ENCODE results near the gene ADGRA3.
A peak's percentile ranks its signal among the peaks of the same experiment; 100 is the strongest.

ADGRA3 gene, protein sequence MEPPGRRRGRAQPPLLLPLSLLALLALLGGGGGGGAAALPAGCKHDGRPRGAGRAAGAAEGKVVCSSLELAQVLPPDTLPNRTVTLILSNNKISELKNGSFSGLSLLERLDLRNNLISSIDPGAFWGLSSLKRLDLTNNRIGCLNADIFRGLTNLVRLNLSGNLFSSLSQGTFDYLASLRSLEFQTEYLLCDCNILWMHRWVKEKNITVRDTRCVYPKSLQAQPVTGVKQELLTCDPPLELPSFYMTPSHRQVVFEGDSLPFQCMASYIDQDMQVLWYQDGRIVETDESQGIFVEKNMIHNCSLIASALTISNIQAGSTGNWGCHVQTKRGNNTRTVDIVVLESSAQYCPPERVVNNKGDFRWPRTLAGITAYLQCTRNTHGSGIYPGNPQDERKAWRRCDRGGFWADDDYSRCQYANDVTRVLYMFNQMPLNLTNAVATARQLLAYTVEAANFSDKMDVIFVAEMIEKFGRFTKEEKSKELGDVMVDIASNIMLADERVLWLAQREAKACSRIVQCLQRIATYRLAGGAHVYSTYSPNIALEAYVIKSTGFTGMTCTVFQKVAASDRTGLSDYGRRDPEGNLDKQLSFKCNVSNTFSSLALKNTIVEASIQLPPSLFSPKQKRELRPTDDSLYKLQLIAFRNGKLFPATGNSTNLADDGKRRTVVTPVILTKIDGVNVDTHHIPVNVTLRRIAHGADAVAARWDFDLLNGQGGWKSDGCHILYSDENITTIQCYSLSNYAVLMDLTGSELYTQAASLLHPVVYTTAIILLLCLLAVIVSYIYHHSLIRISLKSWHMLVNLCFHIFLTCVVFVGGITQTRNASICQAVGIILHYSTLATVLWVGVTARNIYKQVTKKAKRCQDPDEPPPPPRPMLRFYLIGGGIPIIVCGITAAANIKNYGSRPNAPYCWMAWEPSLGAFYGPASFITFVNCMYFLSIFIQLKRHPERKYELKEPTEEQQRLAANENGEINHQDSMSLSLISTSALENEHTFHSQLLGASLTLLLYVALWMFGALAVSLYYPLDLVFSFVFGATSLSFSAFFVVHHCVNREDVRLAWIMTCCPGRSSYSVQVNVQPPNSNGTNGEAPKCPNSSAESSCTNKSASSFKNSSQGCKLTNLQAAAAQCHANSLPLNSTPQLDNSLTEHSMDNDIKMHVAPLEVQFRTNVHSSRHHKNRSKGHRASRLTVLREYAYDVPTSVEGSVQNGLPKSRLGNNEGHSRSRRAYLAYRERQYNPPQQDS (N-terminal part only)

DNA sequence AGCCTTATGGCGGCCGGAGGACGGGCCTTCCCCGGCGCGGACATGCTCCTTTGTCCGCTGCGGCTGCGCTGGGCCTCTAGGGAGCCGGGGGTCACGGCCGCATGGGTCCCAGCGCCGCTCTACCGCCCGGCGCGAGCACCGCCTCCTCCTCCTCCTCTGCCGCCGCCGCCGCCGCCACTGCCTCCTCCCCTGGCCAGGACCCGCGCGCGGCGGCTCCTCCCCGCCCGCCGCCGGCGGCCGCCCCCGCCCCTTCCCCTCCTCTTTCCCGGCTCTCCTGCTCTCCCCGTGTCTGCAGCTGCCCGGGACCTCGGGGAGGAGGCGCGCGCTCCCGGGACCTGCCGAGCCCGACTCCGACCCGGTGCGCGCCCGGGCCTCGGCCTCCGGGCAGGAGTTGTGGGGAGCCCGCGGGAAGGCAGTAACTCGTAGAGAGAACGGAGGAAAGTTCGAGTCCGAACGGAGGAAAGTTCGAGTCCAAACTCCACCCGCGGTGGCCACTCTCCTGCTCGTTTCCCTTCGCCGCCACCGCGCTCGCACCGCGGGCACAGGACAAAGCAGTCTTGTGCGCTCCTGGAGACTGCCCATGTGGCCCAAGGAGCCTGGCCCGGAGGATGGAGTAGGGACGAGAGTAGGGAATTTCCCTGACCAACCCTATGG is at the start of gene ADGRA3:
ADGRA3 (minus strand) TSS at position 179 of the 654 bp plus-strand sequence. CDS start 282 bp downstream, outside the sequence.
- Mint-ChIP-seq H3K4me3 (peak within 1 kb of the TSS; percentile 77), H3K36me3 (peaks cover 2% of the 10 kb centered on the region), H3K4me1 (peaks cover 5% of the 10 kb centered on the region), H3K27me3 (peaks cover 9% of the 10 kb centered on the region), H3K9me3 (no peaks in the 10 kb centered on the region), H3K27ac (no peak within 1 kb of the TSS)
- DNase-seq (ENCODE audit: low spot score in 2 of 2): no peak
- no peak for ATAC-seq (ENCODE audit: low read depth)

GRCh38 chr4:22556495-22556894 is 40.6 kb upstream of the ADGRA3 start:
- DNase-seq (ENCODE audit: low spot score in 2 of 2) (no peak), ATAC-seq (ENCODE audit: low read depth) (no peak)
- H3K27ac Mint-ChIP-seq: no peak overlapping the region
- no peaks in the 10 kb centered on the region for H3K27me3 Mint-ChIP-seq
- peaks cover 8% of the 10 kb centered on the region for H3K9me3 Mint-ChIP-seq
- H3K36me3 Mint-ChIP-seq: no peaks in the 10 kb centered on the region
- no peaks in the 10 kb centered on the region for H3K4me1 Mint-ChIP-seq
- H3K4me3 Mint-ChIP-seq: no peak overlapping the region

GRCh38 chr4:22554670-22555069 is 38.8 kb upstream of the ADGRA3 start:
- Mint-ChIP-seq H3K27ac (no peak overlapping the region), H3K4me3 (no peak overlapping the region), H3K9me3 (peaks cover 6% of the 10 kb centered on the region), H3K27me3 (no peaks in the 10 kb centered on the region), H3K4me1 (no peaks in the 10 kb centered on the region), H3K36me3 (no peaks in the 10 kb centered on the region)
- no peak for ATAC-seq (ENCODE audit: low read depth)
- DNase-seq (ENCODE audit: low spot score in 2 of 2): no peak

GRCh38 chr4:22553560-22553959 is 37.7 kb upstream of the ADGRA3 start:
- H3K36me3 Mint-ChIP-seq: no peaks in the 10 kb centered on the region
- ATAC-seq (ENCODE audit: low read depth): no peak
- H3K27me3 Mint-ChIP-seq: no peaks in the 10 kb centered on the region

DNA sequence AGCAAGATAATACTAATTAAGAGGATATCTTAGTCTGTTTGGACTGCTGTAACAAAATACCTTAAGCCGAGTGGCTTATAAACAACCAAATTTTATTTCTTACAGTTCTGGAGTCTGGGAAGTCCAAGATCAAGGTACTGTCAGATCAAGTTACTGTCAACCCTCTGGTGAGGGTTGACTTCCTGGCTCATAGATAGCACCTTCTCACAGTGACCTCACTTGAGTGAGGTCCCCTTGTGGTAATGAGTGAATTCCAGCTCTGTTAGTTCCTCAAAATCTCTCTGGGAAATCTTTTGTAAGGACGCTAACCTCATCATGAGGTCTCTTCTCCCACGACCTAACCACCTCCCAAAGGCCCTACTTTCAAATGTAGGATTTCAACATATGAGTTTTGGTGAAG is 36.9 kb upstream of the ADGRA3 start:
- ATAC-seq (ENCODE audit: low read depth) (no peak), DNase-seq (ENCODE audit: low spot score in 2 of 2) (no peak)
- Mint-ChIP-seq H3K27ac (no peak overlapping the region), H3K4me1 (no peaks in the 10 kb centered on the region), H3K27me3 (no peaks in the 10 kb centered on the region), H3K36me3 (no peaks in the 10 kb centered on the region), H3K4me3 (no peak overlapping the region), H3K9me3 (peaks cover 2% of the 10 kb centered on the region)

More at GRCh38 chr4:22553560-22553959, 37.7 kb upstream of the ADGRA3 start:
- peaks cover 2% of the 10 kb centered on the region for H3K9me3 Mint-ChIP-seq
- DNase-seq (ENCODE audit: low spot score in 2 of 2): no peak
- no peak overlapping the region for H3K27ac Mint-ChIP-seq
- no peak overlapping the region for H3K4me3 Mint-ChIP-seq
- no peaks in the 10 kb centered on the region for H3K4me1 Mint-ChIP-seq

GRCh38 chr4:22551550-22551949 is 35.7 kb upstream of the ADGRA3 start:
- no peak overlapping the region for H3K4me3 Mint-ChIP-seq
- no peaks in the 10 kb centered on the region for H3K27me3 Mint-ChIP-seq
- H3K9me3 Mint-ChIP-seq: peaks cover 3% of the 10 kb centered on the region
- ATAC-seq (ENCODE audit: low read depth) (no peak), DNase-seq (ENCODE audit: low spot score in 2 of 2) (no peak)
- H3K27ac Mint-ChIP-seq: no peak overlapping the region
- no peaks in the 10 kb centered on the region for H3K36me3 Mint-ChIP-seq
- H3K4me1 Mint-ChIP-seq: no peaks in the 10 kb centered on the region

- Mint-ChIP-seq H3K27me3 (no peaks in the 10 kb centered on the region), H3K4me3 (no peak overlapping the region), H3K27ac (no peak overlapping the region), H3K4me1 (no peaks in the 10 kb centered on the region), H3K9me3 (peaks cover 9% of the 10 kb centered on the region), H3K36me3 (no peaks in the 10 kb centered on the region)
- ATAC-seq (ENCODE audit: low read depth): no peak
- no peak for DNase-seq (ENCODE audit: low spot score in 2 of 2)
These were observed 30.4 kb upstream of the ADGRA3 start for GRCh38 chr4:22546299-22546698.

GRCh38 chr4:22539251-22539650 is 23.4 kb upstream of the ADGRA3 start:
- Mint-ChIP-seq H3K4me3 (no peak overlapping the region), H3K27me3 (no peaks in the 10 kb centered on the region), H3K9me3 (peaks cover 6% of the 10 kb centered on the region), H3K27ac (no peak overlapping the region), H3K4me1 (no peaks in the 10 kb centered on the region), H3K36me3 (no peaks in the 10 kb centered on the region)
- ATAC-seq (ENCODE audit: low read depth) (no peak), DNase-seq (ENCODE audit: low spot score in 2 of 2) (no peak)

DNA sequence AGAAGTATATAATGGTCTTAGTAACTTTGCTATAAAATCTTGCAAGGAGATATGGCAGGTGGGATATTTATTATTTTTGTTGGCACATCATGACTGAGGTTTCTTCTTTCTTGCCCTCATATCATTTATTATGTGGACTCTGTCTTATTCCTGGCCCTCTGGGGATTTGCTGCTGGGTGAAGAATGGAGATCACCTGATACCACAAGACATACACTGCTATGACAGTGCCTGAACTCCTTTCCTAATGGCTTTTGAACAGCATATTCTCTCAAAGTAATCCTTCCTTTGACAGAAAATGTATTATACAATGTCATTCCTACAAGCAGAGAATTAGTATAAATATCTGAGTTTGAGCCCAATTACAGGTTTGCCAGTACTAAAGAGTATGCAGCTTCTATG is 22.0 kb upstream of the ADGRA3 start:
- ATAC-seq (ENCODE audit: low read depth): no peak
- peaks cover 7% of the 10 kb centered on the region for H3K9me3 Mint-ChIP-seq
- no peaks in the 10 kb centered on the region for H3K4me1 Mint-ChIP-seq
- DNase-seq (ENCODE audit: low spot score in 2 of 2): no peak
- no peaks in the 10 kb centered on the region for H3K36me3 Mint-ChIP-seq
- H3K27me3 Mint-ChIP-seq: no peaks in the 10 kb centered on the region
- H3K4me3 Mint-ChIP-seq: no peak overlapping the region
- no peak overlapping the region for H3K27ac Mint-ChIP-seq

GRCh38 chr4:22534374-22534773 is 18.5 kb upstream of the ADGRA3 start:
- no peaks in the 10 kb centered on the region for H3K27me3 Mint-ChIP-seq
- DNase-seq (ENCODE audit: low spot score in 2 of 2) (no peak), ATAC-seq (ENCODE audit: low read depth) (no peak)
- no peak overlapping the region for H3K4me3 Mint-ChIP-seq
- no peaks in the 10 kb centered on the region for H3K36me3 Mint-ChIP-seq
- no peaks in the 10 kb centered on the region for H3K4me1 Mint-ChIP-seq
- H3K9me3 Mint-ChIP-seq: peaks cover 13% of the 10 kb centered on the region
- no peak overlapping the region for H3K27ac Mint-ChIP-seq

GRCh38 chr4:22532896-22533295 is 17.0 kb upstream of the ADGRA3 start:
- Mint-ChIP-seq H3K27me3 (no peaks in the 10 kb centered on the region), H3K36me3 (no peaks in the 10 kb centered on the region), H3K4me3 (no peak overlapping the region), H3K9me3 (peaks cover 13% of the 10 kb centered on the region), H3K4me1 (no peaks in the 10 kb centered on the region), H3K27ac (no peak overlapping the region)
- DNase-seq (ENCODE audit: low spot score in 2 of 2) (no peak), ATAC-seq (ENCODE audit: low read depth) (no peak)

- Mint-ChIP-seq H3K4me1 (no peaks in the 10 kb centered on the region), H3K4me3 (no peak overlapping the region)
These were observed 16.3 kb upstream of the ADGRA3 start for GRCh38 chr4:22532117-22532516.

DNA sequence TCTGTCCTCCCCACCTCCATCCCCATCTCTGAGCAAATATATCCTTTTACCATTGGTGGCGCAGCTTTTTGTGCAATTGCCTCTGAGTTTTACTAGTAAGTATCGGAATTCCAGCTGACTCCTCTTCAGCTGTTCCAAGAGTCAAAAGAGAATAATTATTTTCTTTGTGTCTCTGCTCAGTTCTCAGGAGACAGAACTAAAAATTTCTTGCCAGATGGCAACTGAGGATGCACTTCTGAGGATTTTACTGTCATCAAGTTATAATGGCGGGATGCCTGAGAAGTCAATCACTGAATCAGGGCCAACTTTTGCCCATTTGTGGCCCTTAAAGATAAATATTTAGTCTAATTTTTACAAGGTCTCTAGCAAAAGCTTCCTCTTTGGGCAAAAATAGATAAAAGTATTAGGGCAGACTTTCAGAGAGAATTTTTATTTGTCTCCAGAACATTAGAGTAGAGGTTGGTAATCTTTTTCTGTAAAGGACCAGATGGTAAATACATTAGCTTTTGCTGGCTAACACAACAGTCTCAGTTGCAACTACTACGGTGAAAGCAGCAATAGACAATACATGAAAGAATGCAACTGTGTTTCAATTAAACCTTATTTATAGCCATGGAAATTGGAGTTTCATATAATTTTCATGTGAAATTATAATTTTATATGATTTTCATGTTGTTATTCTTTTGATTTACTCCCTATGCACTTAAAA is 15.6 kb upstream of the ADGRA3 start:
- DNase-seq (ENCODE audit: low spot score in 2 of 2) (no peak), ATAC-seq (ENCODE audit: low read depth) (no peak)
- H3K9me3 Mint-ChIP-seq: peaks cover 10% of the 10 kb centered on the region
- H3K27ac Mint-ChIP-seq: no peak overlapping the region
- H3K27me3 Mint-ChIP-seq: no peaks in the 10 kb centered on the region
- no peaks in the 10 kb centered on the region for H3K36me3 Mint-ChIP-seq
- no peak overlapping the region for H3K4me3 Mint-ChIP-seq
- no peaks in the 10 kb centered on the region for H3K4me1 Mint-ChIP-seq

More at GRCh38 chr4:22532117-22532516, 16.3 kb upstream of the ADGRA3 start:
- DNase-seq (ENCODE audit: low spot score in 2 of 2) (no peak), ATAC-seq (ENCODE audit: low read depth) (no peak)
- no peaks in the 10 kb centered on the region for H3K36me3 Mint-ChIP-seq
- H3K27me3 Mint-ChIP-seq: no peaks in the 10 kb centered on the region
- H3K27ac Mint-ChIP-seq: no peak overlapping the region
- H3K9me3 Mint-ChIP-seq: peaks cover 10% of the 10 kb centered on the region

All from memory B cell (primary cell).